Endothelial cell of umbilical vein (primary cell): ENCODE measurements around the gene GPR22. TPM values are rescaled to one million over a fixed set of nuclear protein-coding genes. Genes with fewer than 3 reads are reported as not detected.

Experiments
- BruUV-seq: library from RNA; stranded (reverse); fragments of 400-500 nt; replicated peaks from 2 replicates; lab custom pipeline; 2021; lab: Mats Ljungman, UMichigan
- CTCF ChIA-PET: fragments of 300-600, 350-600 bp; sonication (Branson Sonifier 250); formaldehyde crosslinking; loops from one replicate; lab custom pipeline; 2021; ENCODE audit warnings: antibody characterized with exemption, inconsistent platforms; lab: Charles Lee
- POLR2A ChIA-PET: fragments of 300-600, 350-600 bp; sonication (Branson Sonifier 250); formaldehyde crosslinking; loops from one replicate; lab custom pipeline; 2021; ENCODE audit warnings: antibody characterized with exemption, inconsistent platforms; lab: Charles Lee
- DNase-seq: peaks from one replicate; pipeline ENCODE4 v3.0.0-alpha.2; 2011; ENCODE audit warnings: low read depth, low spot score
- FAIRE-seq: peaks from 2 replicates; lab custom pipeline; 2011; peaks lifted over from hg19 to GRCh38; lab: Jason Lieb, UNC
- H2AFZ ChIP-seq: 2 replicates; pipeline ENCODE4 v1.6.0; 2012; ENCODE audit warnings: low read depth, low read length, control low read depth, inconsistent platforms
- H3K27ac ChIP-seq: 2 replicates; pipeline ENCODE4 v1.5.1; 2011; ENCODE audit warnings: low read depth, mild to moderate bottlenecking, control low read depth, low read length, moderate library complexity; ENCODE audit not compliant: insufficient read depth
- H3K27me3 ChIP-seq, 2 experiments: 2 replicates each; pipeline versions ENCODE4 v1.6.0 to v1.6.1; 2011; ENCODE audit warnings: low read length in 2 of 2, mixed read lengths in 1 of 2; ENCODE audit not compliant: control insufficient read depth in 2 of 2, insufficient read depth in 2 of 2
- H3K36me3 ChIP-seq, 2 experiments: 2 replicates in 1 of 2; 3 replicates in 1 of 2; pipeline ENCODE4 v1.5.1; 2011; ENCODE audit warnings: low read length in 2 of 2, mild to moderate bottlenecking in 1 of 2, moderate library complexity in 1 of 2; ENCODE audit not compliant: control insufficient read depth in 2 of 2, insufficient read depth in 2 of 2; ENCODE audit errors: extremely low read depth in 1 of 2
- H3K4me1 ChIP-seq: 3 replicates; pipeline ENCODE4 v1.5.1; 2011; ENCODE audit warnings: mild to moderate bottlenecking, low read length; ENCODE audit not compliant: control insufficient read depth, insufficient read depth; ENCODE audit errors: extremely low read depth
- H3K4me2 ChIP-seq: 2 replicates; pipeline ENCODE4 v1.6.1; 2011; ENCODE audit warnings: low read length, control low read depth, mixed read lengths; ENCODE audit not compliant: insufficient read depth
- H3K4me3 ChIP-seq, 3 experiments: fragments of 200-600 bp in 1 of 3; sonication (generic), shearing (Covaris generic) in 1 of 3; replicated peaks in 1 of 3; 2 replicates each; pipeline ENCODE4 v1.5.1; 2011 to 2016; ENCODE audit warnings: control low read depth in 3 of 3, low read length in 3 of 3, mild to moderate bottlenecking in 2 of 3, inconsistent platforms in 1 of 3, low read depth in 1 of 3, moderate library complexity in 1 of 3; ENCODE audit not compliant: insufficient read depth in 1 of 3
- H3K79me2 ChIP-seq: 2 replicates; pipeline ENCODE4 v1.6.0; 2012; ENCODE audit warnings: low read length, inconsistent platforms; ENCODE audit not compliant: control insufficient read depth, insufficient read depth
- H3K9ac ChIP-seq: replicated peaks from 2 replicates; pipeline ENCODE3; 2011; ENCODE audit warnings: low read length, control low read depth; ENCODE audit not compliant: insufficient read depth; ENCODE audit errors: extremely low read depth
- H3K9me1 ChIP-seq: replicated peaks from 3 replicates; pipeline ENCODE4 v1.6.0; 2011; ENCODE audit warnings: mild to moderate bottlenecking, low read length; ENCODE audit not compliant: control insufficient read depth, insufficient read depth; ENCODE audit errors: extremely low read depth
- H3K9me3 ChIP-seq: replicated peaks from 2 replicates; pipeline ENCODE4 v1.5.1; 2012; ENCODE audit warnings: low read length, inconsistent platforms; ENCODE audit not compliant: control insufficient read depth, insufficient read depth
- H4K20me1 ChIP-seq: replicated peaks from 2 replicates; pipeline ENCODE3; 2011; ENCODE audit warnings: mild to moderate bottlenecking, low read length; ENCODE audit not compliant: control insufficient read depth, insufficient read depth; ENCODE audit errors: extremely low read depth
- CTCF ChIP-seq, 2 donors: IDR thresholded peaks; 1 replicate in 1 of 2; 2 replicates in 1 of 2; pipeline ENCODE4 v1.5.1; 2011; ENCODE audit warnings: low read length in 2 of 2, mild to moderate bottlenecking in 2 of 2, moderate library complexity in 2 of 2, control low read depth in 1 of 2, inconsistent platforms in 1 of 2, low read depth in 1 of 2; ENCODE audit not compliant: insufficient read depth in 1 of 2; ENCODE audit errors: extremely low read depth in 1 of 2
- EZH2 ChIP-seq: IDR thresholded peaks from 2 replicates; pipeline ENCODE4 v1.6.1; 2012; ENCODE audit warnings: borderline replicate concordance, low read depth, mild to moderate bottlenecking, moderate library complexity, low read length, inconsistent platforms; ENCODE audit not compliant: severe bottlenecking
- GATA2 ChIP-seq: IDR thresholded peaks from 2 replicates; pipeline ENCODE4 v1.7.0; 2011; ENCODE audit warnings: low read depth, mild to moderate bottlenecking, moderate library complexity, mixed read lengths, low read length; ENCODE audit not compliant: insufficient read length, insufficient read depth
- JUN ChIP-seq: IDR thresholded peaks from 2 replicates; pipeline ENCODE4 v1.6.1; 2011; ENCODE audit warnings: borderline replicate concordance, low read depth; ENCODE audit not compliant: insufficient read length, insufficient read depth
- MAX ChIP-seq: IDR thresholded peaks from 2 replicates; pipeline ENCODE4 v1.6.1; 2011; ENCODE audit not compliant: insufficient read depth, insufficient read length
- MYC ChIP-seq: IDR thresholded peaks from one replicate; pipeline ENCODE4 v1.6.1; 2011; ENCODE audit warnings: mild to moderate bottlenecking, low read depth, low read length
- POLR2A ChIP-seq: IDR thresholded peaks from 2 replicates; pipeline ENCODE4 v1.6.1; 2012; ENCODE audit warnings: low read depth, mild to moderate bottlenecking, control low read depth, low read length
- POLR2AphosphoS5 ChIP-seq: IDR thresholded peaks from 2 replicates; pipeline ENCODE4 v1.6.1; 2012; ENCODE audit warnings: low read depth, mild to moderate bottlenecking, control low read depth, low read length, moderate library complexity; ENCODE audit not compliant: insufficient read depth
- dilution Hi-C: fragments of 300-500 bp; cut with MboI; formaldehyde crosslinking; loops from one replicate; pipeline ENCODE4 v1.15.0; 2019; ENCODE audit warnings: low sequenced_read_pairs; ENCODE audit not compliant: extremely low pct_ligation_motif_present
- intact Hi-C: fragments of 100-400 bp; cut with micrococcal nuclease; formaldehyde crosslinking; loops from one replicate; pipeline ENCODE4 v1.10.0; 2022
- polyA plus RNA-seq, 4 experiments: library from polyadenylated mRNA; depleted of rRNA in 3 of 4; stranded (reverse) in 3 of 4; unstranded in 1 of 4; fragments of >200 nt; gene quantifications; 2 replicates each; pipeline versions ENCODE4 v1.2.1 to v1.2.3, GENCODE V29; 2011 to 2012; ENCODE audit warnings: missing spikeins in 1 of 4
- total RNA-seq: library from RNA; stranded (reverse); gene quantifications from 2 replicates; pipeline ENCODE4 v1.2.3, GENCODE V29; 2021

GPR22 gene
- total and polyA plus RNA-seq, 2 donors (not counting 3 experiments of a cell fraction or from before 2014, with no cell fraction given), result not detected

DNA sequence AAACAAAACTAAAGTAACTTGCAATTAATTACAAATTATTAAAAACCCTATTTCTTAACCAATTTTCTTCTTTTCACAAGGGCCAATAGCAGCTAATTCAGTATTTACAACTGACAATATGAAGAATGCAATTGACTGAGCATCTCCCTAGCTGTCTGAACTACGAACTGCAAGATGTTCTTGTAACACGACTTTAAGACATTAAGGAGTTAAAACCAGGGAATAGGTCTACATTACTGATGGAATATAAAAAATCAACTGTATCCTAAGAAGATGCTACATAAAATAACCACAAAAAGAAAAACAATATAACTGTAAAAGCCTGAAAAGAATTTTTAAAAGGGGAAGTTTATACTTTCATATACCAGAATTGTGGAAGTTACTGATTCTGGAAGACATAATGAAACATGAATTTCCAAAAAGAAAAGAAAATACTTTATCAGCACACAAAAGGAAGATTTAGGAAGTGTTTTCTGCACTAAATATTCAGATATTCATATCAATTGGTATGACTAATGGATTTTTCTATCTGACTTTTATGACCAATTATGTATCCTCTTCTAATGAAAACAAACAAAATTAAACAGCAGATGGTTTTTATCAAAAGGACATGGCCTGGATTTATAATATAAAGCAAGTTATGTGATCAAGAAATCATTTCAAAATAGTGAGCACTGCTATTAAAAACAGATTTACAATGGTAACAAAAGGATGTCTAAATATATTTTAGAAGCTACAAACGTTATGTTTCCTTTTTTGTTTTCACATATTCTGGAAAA lies 1.6 kb downstream of the GPR22 start:
- POLR2A ChIA-PET, result interaction anchor here (0.6 kb wide), 1 partner anchor 95 kb away, joined by 3 read pairs; no protein-coding TSS in a partner anchor

More for the DNA sequence above, 1.6 kb downstream of the GPR22 start:
- H3K9me1 ChIP-seq, result no peaks in the 10 kb centered on the region
- no TSS peak for BruUV-seq
- peaks cover 12% of the 10 kb centered on the region for H3K4me1 ChIP-seq
- dilution Hi-C loops (no loop called here), intact Hi-C loops (no loop called here)
- no peaks in the 10 kb centered on the region for H3K27me3 ChIP-seq
- no peak overlapping the region for H2AFZ ChIP-seq
- no peak overlapping the region for H3K4me3 ChIP-seq
- TF ChIP-seq EZH2 (no peak), POLR2A (no peak), JUN (no peak), GATA2 (no peak), POLR2AphosphoS5 (no peak), MYC (no peak), MAX (no peak), CTCF (IDR thresholded peaks at IDR 0.05; ENCODE audit: extremely low read depth in 1 of 2, insufficient read depth in 1 of 2, low read depth in 1 of 2, low read length in 2 of 2) (no peak)
- no peaks in the 10 kb centered on the region for H3K36me3 ChIP-seq
- no peaks in the 10 kb centered on the region for H3K79me2 ChIP-seq
- peak overlapping the region; percentile 76 for H3K4me2 ChIP-seq
- DNase-seq (peak; percentile 35), FAIRE-seq (no peak)
- H3K27ac ChIP-seq, result no peak overlapping the region
- no peaks in the 10 kb centered on the region for H4K20me1 ChIP-seq
- no peak overlapping the region for H3K9ac ChIP-seq
- CTCF ChIA-PET, result interaction anchor here (0.8 to 2.8 kb wide), 6 partner anchors 9 to 403 kb away, joined by 3 to 14 read pairs (median 4); no protein-coding TSS in a partner anchor
- no peaks in the 10 kb centered on the region for H3K9me3 ChIP-seq
